Prostate gland (tissue), 2 donors: Measurements from ENCODE around the gene KIAA1143.

Experiments used
- CTCF ChIP-seq, 4 experiments: fragments of 200-600 bp in 2 of 4; fragments of 450-650 bp in 2 of 4; sonication (generic) in 2 of 4; IDR thresholded peaks; 1 replicate in 3 of 4; 2 replicates in 1 of 4; pipeline ENCODE4 v1.5.1; 2016 to 2019; ENCODE audit warnings: antibody characterized with exemption in 4 of 4, mild to moderate bottlenecking in 2 of 4, moderate library complexity in 2 of 4
- POLR2A ChIP-seq: fragments of 450-650 bp; IDR thresholded peaks from one replicate; pipeline ENCODE4 v1.6.1; 2016; ENCODE audit warnings: antibody characterized with exemption, mild to moderate bottlenecking

GRCh38 chr3:44761424-44762169, at the start of gene KIAA1143, which contains the start of gene KIF15:
- peak in 2 of 4 experiments; percentile 14 to 27 for TF ChIP-seq CTCF (IDR thresholded peaks at IDR 0.05)
- peak; percentile 33 for TF ChIP-seq POLR2A
